Natural killer cell (primary cell): ENCODE data around the gene RSAD2. TPM values are rescaled to one million over a fixed set of nuclear protein-coding genes. Genes with fewer than 3 reads are reported as not detected.

ENCODE experiments used
- ATAC-seq, 3 donors: fragments of 150-1000 bp in 2 of 3; fragments of 200-7000 bp in 1 of 3; cut with Tn5 transposase; 1 replicate in 1 of 3; 2 replicates in 2 of 3; pipeline ENCODE4 v1.10.0; 2021; ENCODE audit warnings: mild to moderate bottlenecking in 2 of 3, moderate library complexity in 2 of 3
- DNase-seq, 2 donors: peaks; one replicate each; pipeline versions ENCODE4 v3.0.0 to v3.0.0-alpha.2; 2013 to 2021; ENCODE audit warnings: mixed read lengths in 1 of 2
- H3K27ac ChIP-seq: one replicate; pipeline ENCODE4 v1.5.1; 2013; ENCODE audit warnings: mild to moderate bottlenecking, low read length
- H3K27me3 ChIP-seq: one replicate; pipeline ENCODE4 v1.6.1; 2013; ENCODE audit warnings: low read length; ENCODE audit not compliant: control insufficient read depth, insufficient read depth
- H3K36me3 ChIP-seq: one replicate; pipeline ENCODE4 v1.6.1; 2013; ENCODE audit warnings: low read length; ENCODE audit not compliant: control insufficient read depth, insufficient read depth
- H3K4me1 ChIP-seq: one replicate; pipeline ENCODE4 v1.6.1; 2013; ENCODE audit warnings: low read length; ENCODE audit not compliant: control insufficient read depth, insufficient read depth
- H3K4me3 ChIP-seq: one replicate; pipeline ENCODE4 v1.5.1; 2013; ENCODE audit warnings: low read length
- H3K9me3 ChIP-seq: one replicate; pipeline ENCODE4 v1.6.1; 2013; ENCODE audit warnings: low read length; ENCODE audit not compliant: control insufficient read depth, insufficient read depth
- H3K27ac Mint-ChIP-seq, 2 donors: one replicate each; pipeline ENCODE4 v1.8.0; 2022; ENCODE audit warnings: mild to moderate bottlenecking in 2 of 2, mixed read lengths in 2 of 2, moderate library complexity in 1 of 2
- H3K27me3 Mint-ChIP-seq, 2 donors: one replicate each; pipeline ENCODE4 v1.8.0; 2022; ENCODE audit warnings: low read depth in 2 of 2, mixed read lengths in 2 of 2
- H3K36me3 Mint-ChIP-seq: one replicate; pipeline ENCODE4 v1.8.0; 2022; ENCODE audit warnings: mixed read lengths
- H3K4me1 Mint-ChIP-seq, 2 donors: one replicate each; pipeline ENCODE4 v1.8.0; 2022; ENCODE audit warnings: mixed read lengths in 2 of 2
- H3K4me3 Mint-ChIP-seq: one replicate; pipeline ENCODE4 v1.8.0; 2022; ENCODE audit warnings: mild to moderate bottlenecking, moderate library complexity, mixed read lengths
- H3K9me3 Mint-ChIP-seq, 2 donors: one replicate each; pipeline ENCODE4 v1.8.0; 2022; ENCODE audit warnings: mixed read lengths in 2 of 2
- CTCF ChIP-seq: fragments of 200-600 bp; IDR thresholded peaks from one replicate; pipeline ENCODE4 v1.8.0; 2022; ENCODE audit warnings: antibody characterized with exemption
- WGBS: methylation state at CpG from one replicate; pipeline ENCODE4 v1.1.7; 2013; ENCODE audit warnings: missing lambda C conversion rate; ENCODE audit not compliant: insufficient coverage; 5-methylcytosine and 5-hydroxymethylcytosine counted together
- intact Hi-C: fragments of 100-400 bp; cut with micrococcal nuclease; formaldehyde crosslinking; loops from one replicate; pipeline ENCODE4 v1.14.2; 2022
- total RNA-seq, 4 donors: library from RNA; stranded (reverse); fragments of 120-200 nt in 1 of 4; gene quantifications; one replicate each; pipeline versions ENCODE4 v1.2.3 to v1.2.4, GENCODE V29; 2013 to 2022

Gene RSAD2
- total RNA-seq, 3 donors from 2014 or later (not counting 1 experiment from before 2014, with no cell fraction given), result 7.9 to 12.0 (median 9.4) TPM

- no peak overlapping the region for H3K4me3 ChIP-seq
- Mint-ChIP-seq H3K27ac (no peak overlapping the region), H3K36me3 (no peaks in the 10 kb centered on the region), H3K27me3 (no peaks in the 10 kb centered on the region), H3K4me1 (peaks cover 61 to 66% of the 10 kb centered on the region in 2 donors), H3K4me3 (no peak overlapping the region), H3K9me3 (no peaks in the 10 kb centered on the region)
- intact Hi-C loops, result no loop called here
- peaks cover 14% of the 10 kb centered on the region for H3K4me1 ChIP-seq
- no peaks in the 10 kb centered on the region for H3K9me3 ChIP-seq
- H3K27ac ChIP-seq, result no peak overlapping the region
- ATAC-seq (peak in 1 of 3 donors; percentile 41), DNase-seq (no peak)
- H3K27me3 ChIP-seq, result no peaks in the 10 kb centered on the region
- TF ChIP-seq CTCF, result no peak
- 74% methylated on average over 4 of the region's 4 CpGs for WGBS
- no peaks in the 10 kb centered on the region for H3K36me3 ChIP-seq
Observed at GRCh38 chr2:6930923-6931647, 53.5 kb downstream of the RSAD2 start.

- no peak for ATAC-seq
- Mint-ChIP-seq H3K4me1 (peaks cover 61 to 64% of the 10 kb centered on the region in 2 donors), H3K36me3 (no peaks in the 10 kb centered on the region), H3K4me3 (no peak overlapping the region), H3K9me3 (no peaks in the 10 kb centered on the region), H3K27me3 (no peaks in the 10 kb centered on the region), H3K27ac (no peak overlapping the region)
- H3K27ac ChIP-seq, result no peak overlapping the region
- H3K36me3 ChIP-seq, result no peaks in the 10 kb centered on the region
- no peak for TF ChIP-seq CTCF
- WGBS, result 100% methylated on average over 1 of the region's 1 CpG
- DNase-seq, result no peak
- no peak overlapping the region for H3K4me3 ChIP-seq
- H3K27me3 ChIP-seq, result no peaks in the 10 kb centered on the region
- intact Hi-C loops, result no loop called here
- peaks cover 14% of the 10 kb centered on the region for H3K4me1 ChIP-seq
- no peaks in the 10 kb centered on the region for H3K9me3 ChIP-seq
Observed at GRCh38 chr2:6931753-6932152, 54.2 kb downstream of the RSAD2 start.

- Mint-ChIP-seq H3K27ac (no peak overlapping the region), H3K9me3 (no peaks in the 10 kb centered on the region), H3K4me3 (no peak overlapping the region), H3K36me3 (no peaks in the 10 kb centered on the region), H3K4me1 (peaks cover 60 to 61% of the 10 kb centered on the region in 2 donors), H3K27me3 (no peaks in the 10 kb centered on the region)
- TF ChIP-seq CTCF, result no peak
- DNase-seq (no peak), ATAC-seq (no peak)
- peaks cover 17% of the 10 kb centered on the region for H3K4me1 ChIP-seq
- intact Hi-C loops, result no loop called here
- H3K9me3 ChIP-seq, result no peaks in the 10 kb centered on the region
- no peak overlapping the region for H3K27ac ChIP-seq
- no peak overlapping the region for H3K4me3 ChIP-seq
- no peaks in the 10 kb centered on the region for H3K36me3 ChIP-seq
- WGBS, result no CpG with 5 or more reads among the region's 1 CpG
- no peaks in the 10 kb centered on the region for H3K27me3 ChIP-seq
Observed at GRCh38 chr2:6932206-6932605, 54.6 kb downstream of the RSAD2 start.

- ATAC-seq (no peak), DNase-seq (no peak)
- Histone ChIP-seq H3K4me1 (peaks cover 21% of the 10 kb centered on the region), H3K27me3 (no peaks in the 10 kb centered on the region), H3K36me3 (no peaks in the 10 kb centered on the region), H3K4me3 (no peak overlapping the region), H3K27ac (no peak overlapping the region), H3K9me3 (no peaks in the 10 kb centered on the region)
- WGBS, result 93% methylated on average over 7 of the region's 7 CpGs
- Mint-ChIP-seq H3K27me3 (no peaks in the 10 kb centered on the region), H3K4me3 (no peak overlapping the region), H3K4me1 (peaks cover 62 to 66% of the 10 kb centered on the region in 2 donors), H3K27ac (no peak overlapping the region), H3K36me3 (no peaks in the 10 kb centered on the region), H3K9me3 (no peaks in the 10 kb centered on the region)
- no peak for TF ChIP-seq CTCF
- intact Hi-C loops, result no loop called here
Observed at GRCh38 chr2:6932828-6933227, 55.3 kb downstream of the RSAD2 start.
